Measurements from ENCODE around the gene GRM2. TPM values are rescaled to one million over a fixed set of nuclear protein-coding genes. Genes with fewer than 3 reads are reported as not detected.

The GRM2 gene
- 0.24 TPM in 1 of 2 replicates, not detected in the other for total RNA-seq

DNA sequence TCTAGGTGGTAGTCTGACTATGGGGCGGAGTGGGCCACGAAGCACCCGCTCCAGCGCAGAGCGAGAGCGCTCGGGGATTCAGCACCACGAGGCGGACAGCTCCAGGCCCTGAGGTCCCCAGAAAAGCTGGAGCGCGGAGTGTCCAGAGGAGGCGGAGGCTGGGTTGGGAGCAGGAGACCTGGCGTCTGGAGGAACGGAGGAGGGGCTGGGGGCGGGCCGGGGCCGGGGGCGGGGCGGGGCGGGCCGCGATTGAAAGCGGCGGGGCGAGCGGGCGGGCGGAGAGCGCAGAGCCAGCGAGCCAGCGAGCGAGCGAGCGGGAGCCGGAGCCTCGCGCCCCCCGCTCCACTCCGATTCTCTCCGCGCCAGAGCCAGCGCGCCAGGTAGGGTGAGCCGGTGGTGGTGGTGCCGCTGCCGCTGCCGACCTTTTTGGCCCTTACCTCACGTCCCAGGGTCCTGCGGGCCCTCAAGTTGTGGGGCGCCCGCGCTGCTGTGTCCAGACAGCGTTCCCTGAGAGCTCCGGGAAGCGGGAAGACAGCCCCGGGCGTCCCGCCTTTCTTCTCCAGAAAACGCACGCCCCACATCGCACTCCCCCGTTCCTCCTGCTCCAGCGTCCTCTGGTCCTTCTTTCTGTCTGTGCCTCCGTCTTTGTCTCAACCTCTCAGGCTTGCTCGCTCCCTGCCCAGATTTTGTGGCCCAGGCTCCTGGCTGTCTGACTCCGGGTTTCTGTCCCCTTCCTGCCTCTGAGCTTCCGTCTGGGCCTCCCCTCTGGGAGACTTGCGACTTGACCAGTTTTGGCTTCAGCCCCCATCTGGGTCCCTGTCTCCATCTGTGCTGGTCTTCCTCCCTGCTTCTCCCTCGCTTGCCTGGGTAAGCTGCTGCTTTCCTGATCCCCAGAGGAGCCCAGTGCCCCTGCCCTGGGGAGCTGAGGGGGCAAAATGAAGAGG lies at the start of gene GRM2:
Gene GRM2 (plus strand): TSS at position 281 of the 944 bp plus-strand sequence. CDS start 1,916 bp downstream, outside the sequence.

DNA sequence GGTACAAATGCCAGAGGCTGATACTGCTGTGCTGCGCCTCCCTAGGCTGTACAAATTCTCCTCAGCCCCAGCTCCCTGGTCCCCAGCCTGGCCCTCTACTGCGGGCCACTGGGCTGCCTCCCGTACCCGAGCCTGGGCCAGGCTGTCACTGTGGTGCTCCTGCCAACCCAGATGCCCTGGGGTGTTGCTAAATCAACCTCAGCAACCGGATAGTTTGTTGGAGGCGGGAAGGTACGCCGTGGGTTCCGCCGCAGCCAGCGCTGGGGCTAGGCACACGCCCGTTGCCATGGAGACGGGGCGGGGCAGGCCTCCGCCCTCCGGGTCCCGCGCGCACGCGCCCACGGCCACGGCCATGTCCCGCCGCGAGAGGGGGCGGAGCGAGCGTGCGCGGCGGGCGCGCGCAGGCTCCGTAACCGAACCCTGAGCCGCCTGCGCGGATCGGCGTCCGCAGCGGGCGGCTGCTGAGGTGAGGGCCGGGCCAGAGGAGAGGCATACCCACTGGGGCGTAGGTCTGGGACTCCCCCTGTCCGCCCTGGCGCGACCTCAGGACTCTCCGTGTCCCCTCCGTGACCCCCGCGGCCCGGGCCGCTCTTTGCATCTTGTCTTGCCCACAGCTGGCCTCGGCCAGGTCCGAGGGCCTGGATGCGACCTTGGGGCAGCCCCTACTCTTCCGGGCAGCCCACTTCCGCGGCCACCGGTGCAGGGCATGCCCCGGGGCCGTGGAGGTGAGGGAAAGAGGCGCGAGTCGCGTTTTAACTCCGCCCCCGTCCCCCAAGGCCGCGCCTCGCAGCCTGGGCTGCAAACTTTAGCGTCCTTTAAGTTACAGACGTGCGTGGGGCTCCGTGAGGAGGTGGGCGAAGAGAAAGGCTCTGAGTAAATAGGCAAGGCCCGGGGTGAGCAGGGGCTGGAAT lies 35.8 kb upstream of the GRM2 start, which contains the start of gene TEX264:
Gene TEX264 (plus strand): TSS at position 430 of the 911 bp plus-strand sequence. CDS start 3,053 bp downstream, outside the sequence.

Other genes with a start within 250 kb of the GRM2 start
- 10.5 and 11.6 TPM in 2 replicates for gene DCAF1, start 207.1 kb upstream of the GRM2 start, total RNA-seq
- 11.6 and 13.3 TPM in 2 replicates for gene RAD54L2, start 168.3 kb upstream of the GRM2 start, total RNA-seq
- 54.4 and 85.0 TPM in 2 replicates for gene TEX264, start 35.8 kb upstream of the GRM2 start, total RNA-seq
- not detected in 2 replicates for gene IQCF6, start 72.2 kb downstream of the GRM2 start, total RNA-seq
- not detected in 2 replicates for gene IQCF2, start 154.5 kb downstream of the GRM2 start, total RNA-seq
- gene IQCF5, start 168.5 kb downstream of the GRM2 start, total RNA-seq = not detected in 2 replicates
- gene IQCF1, start 196.3 kb downstream of the GRM2 start, total RNA-seq = not detected in 2 replicates
- 8.6 and 25.5 TPM in 2 replicates for gene RRP9, start 234.8 kb downstream of the GRM2 start, total RNA-seq
- 6.7 and 9.4 TPM in 2 replicates for gene PARP3, start 235.3 kb downstream of the GRM2 start, total RNA-seq
- gene GPR62, start 248.3 kb downstream of the GRM2 start, total RNA-seq = 0.08 TPM in 1 of 2 replicates, not detected in the other

All from epithelial cell of alveolus of lung (primary cell).